ENCODE measurements around the gene KIAA0513. TPM values are rescaled to one million over a fixed set of nuclear protein-coding genes. Genes with fewer than 3 reads are reported as not detected.

The KIAA0513 gene
- total RNA-seq, 1 experiment from 2014 or later = 12.4 TPM

GRCh38 chr16:85061566-85061965 lies 34.0 kb downstream of the KIAA0513 start:
- Mint-ChIP-seq H3K4me3 (ENCODE audit: low read depth, unreplicated experiment) (no peak overlapping the region), H3K4me1 (ENCODE audit: low read depth, unreplicated experiment) (peaks cover 15% of the 10 kb centered on the region), H3K9me3 (ENCODE audit: low read depth, unreplicated experiment) (no peaks in the 10 kb centered on the region), H3K36me3 (ENCODE audit: insufficient read depth, unreplicated experiment) (no peaks in the 10 kb centered on the region), H3K27ac (ENCODE audit: unreplicated experiment) (no peak overlapping the region), H3K27me3 (ENCODE audit: unreplicated experiment) (no peaks in the 10 kb centered on the region)
- intact Hi-C loops (cut with micrococcal nuclease; ENCODE audit: unreplicated experiment) = no loop called here
- no TSS peak for BruUV-seq (replicated peaks)
- no peak for TF ChIP-seq CTCF (IDR thresholded peaks at IDR 0.05; ENCODE audit: unreplicated experiment)
- no peak for DNase-seq
- CTCF ChIA-PET = interaction anchor here (0.9 to 2.1 kb wide), 3 partner anchors 14 to 67 kb away, joined by 3 to 5 read pairs (median 3); no protein-coding TSS in a partner anchor

GRCh38 chr16:85062323-85062722 lies 34.7 kb downstream of the KIAA0513 start:
- CTCF ChIA-PET = interaction anchor here (1.0 to 2.1 kb wide), 2 partner anchors 15 to 24 kb away, joined by 3 to 5 read pairs; no protein-coding TSS in a partner anchor
- TF ChIP-seq CTCF (IDR thresholded peaks at IDR 0.05; ENCODE audit: unreplicated experiment) = no peak
- H3K9me3 Mint-ChIP-seq (ENCODE audit: low read depth, unreplicated experiment) = no peaks in the 10 kb centered on the region
- DNase-seq = no peak
- H3K36me3 Mint-ChIP-seq (ENCODE audit: insufficient read depth, unreplicated experiment) = no peaks in the 10 kb centered on the region
- intact Hi-C loops (cut with micrococcal nuclease; ENCODE audit: unreplicated experiment) = no loop called here
- peaks cover 7% of the 10 kb centered on the region for H3K4me1 Mint-ChIP-seq (ENCODE audit: low read depth, unreplicated experiment)
- no peak overlapping the region for H3K4me3 Mint-ChIP-seq (ENCODE audit: low read depth, unreplicated experiment)
- no TSS peak for BruUV-seq (replicated peaks)
- H3K27me3 Mint-ChIP-seq (ENCODE audit: unreplicated experiment) = no peaks in the 10 kb centered on the region
- H3K27ac Mint-ChIP-seq (ENCODE audit: unreplicated experiment) = no peak overlapping the region

GRCh38 chr16:85062845-85063244 lies 35.2 kb downstream of the KIAA0513 start:
- no peak overlapping the region for H3K27ac Mint-ChIP-seq (ENCODE audit: unreplicated experiment)
- H3K36me3 Mint-ChIP-seq (ENCODE audit: insufficient read depth, unreplicated experiment) = no peaks in the 10 kb centered on the region
- no peak for TF ChIP-seq CTCF (IDR thresholded peaks at IDR 0.05; ENCODE audit: unreplicated experiment)
- BruUV-seq (replicated peaks) = no TSS peak
- CTCF ChIA-PET = interaction anchor here (2.1 kb wide), 1 partner anchor 24 kb away, joined by 5 read pairs; no protein-coding TSS in a partner anchor
- H3K27me3 Mint-ChIP-seq (ENCODE audit: unreplicated experiment) = no peaks in the 10 kb centered on the region
- H3K4me3 Mint-ChIP-seq (ENCODE audit: low read depth, unreplicated experiment) = no peak overlapping the region
- intact Hi-C loops (cut with micrococcal nuclease; ENCODE audit: unreplicated experiment) = no loop called here
- H3K9me3 Mint-ChIP-seq (ENCODE audit: low read depth, unreplicated experiment) = no peaks in the 10 kb centered on the region
- no peak for DNase-seq
- H3K4me1 Mint-ChIP-seq (ENCODE audit: low read depth, unreplicated experiment) = peaks cover 2% of the 10 kb centered on the region

GRCh38 chr16:85064186-85064585 lies 36.6 kb downstream of the KIAA0513 start:
- Mint-ChIP-seq H3K4me1 (ENCODE audit: low read depth, unreplicated experiment) (no peaks in the 10 kb centered on the region), H3K36me3 (ENCODE audit: insufficient read depth, unreplicated experiment) (no peaks in the 10 kb centered on the region), H3K27me3 (ENCODE audit: unreplicated experiment) (no peaks in the 10 kb centered on the region), H3K4me3 (ENCODE audit: low read depth, unreplicated experiment) (no peak overlapping the region), H3K9me3 (ENCODE audit: low read depth, unreplicated experiment) (no peaks in the 10 kb centered on the region), H3K27ac (ENCODE audit: unreplicated experiment) (no peak overlapping the region)
- BruUV-seq (replicated peaks) = no TSS peak
- TF ChIP-seq CTCF (IDR thresholded peaks at IDR 0.05; ENCODE audit: unreplicated experiment) = no peak
- intact Hi-C loops (cut with micrococcal nuclease; ENCODE audit: unreplicated experiment) = no loop called here
- CTCF ChIA-PET = no interaction called here
- no peak for DNase-seq

Measured in Calu3 (cell line).